Measurements from ENCODE around the gene NRG3.

Gene NRG3

GRCh38 chr10:81905161-81905560 is 30.2 kb downstream of the NRG3 start:
- Mint-ChIP-seq H3K36me3 (ENCODE audit: low read depth) (no peaks in the 10 kb centered on the region), H3K4me3 (no peak overlapping the region), H3K4me1 (ENCODE audit: low read depth) (no peaks in the 10 kb centered on the region), H3K27ac (no peak overlapping the region), H3K27me3 (no peaks in the 10 kb centered on the region), H3K9me3 (no peaks in the 10 kb centered on the region)
- no peak for DNase-seq

GRCh38 chr10:81909453-81909852 is 34.5 kb downstream of the NRG3 start:
- Mint-ChIP-seq H3K4me1 (ENCODE audit: low read depth) (no peaks in the 10 kb centered on the region), H3K9me3 (no peaks in the 10 kb centered on the region), H3K27me3 (no peaks in the 10 kb centered on the region), H3K36me3 (ENCODE audit: low read depth) (no peaks in the 10 kb centered on the region), H3K27ac (no peak overlapping the region), H3K4me3 (no peak overlapping the region)
- DNase-seq: no peak

GRCh38 chr10:81911328-81911727 is 36.3 kb downstream of the NRG3 start:
- no peaks in the 10 kb centered on the region for H3K36me3 Mint-ChIP-seq (ENCODE audit: low read depth)
- no peaks in the 10 kb centered on the region for H3K4me1 Mint-ChIP-seq (ENCODE audit: low read depth)
- H3K4me3 Mint-ChIP-seq: no peak overlapping the region
- DNase-seq: no peak
- no peak overlapping the region for H3K27ac Mint-ChIP-seq
- no peaks in the 10 kb centered on the region for H3K9me3 Mint-ChIP-seq
- H3K27me3 Mint-ChIP-seq: no peaks in the 10 kb centered on the region

GRCh38 chr10:81914736-81915503 is 39.9 kb downstream of the NRG3 start:
- Mint-ChIP-seq H3K4me3 (no peak overlapping the region), H3K36me3 (ENCODE audit: low read depth) (no peaks in the 10 kb centered on the region), H3K4me1 (ENCODE audit: low read depth) (no peaks in the 10 kb centered on the region), H3K27me3 (no peaks in the 10 kb centered on the region), H3K27ac (no peak overlapping the region), H3K9me3 (no peaks in the 10 kb centered on the region)
- DNase-seq: no peak

GRCh38 chr10:81915504-81915897 is 40.5 kb downstream of the NRG3 start:
- Mint-ChIP-seq H3K4me1 (ENCODE audit: low read depth) (no peaks in the 10 kb centered on the region), H3K27ac (no peak overlapping the region), H3K36me3 (ENCODE audit: low read depth) (no peaks in the 10 kb centered on the region), H3K4me3 (no peak overlapping the region), H3K27me3 (no peaks in the 10 kb centered on the region), H3K9me3 (peaks cover 2% of the 10 kb centered on the region)
- no peak for DNase-seq

GRCh38 chr10:81917666-81918065 is 42.7 kb downstream of the NRG3 start:
- Mint-ChIP-seq H3K4me1 (ENCODE audit: low read depth) (no peaks in the 10 kb centered on the region), H3K36me3 (ENCODE audit: low read depth) (no peaks in the 10 kb centered on the region), H3K27me3 (no peaks in the 10 kb centered on the region), H3K27ac (no peak overlapping the region), H3K9me3 (peaks cover 2% of the 10 kb centered on the region), H3K4me3 (no peak overlapping the region)
- no peak for DNase-seq

GRCh38 chr10:81918766-81919165 is 43.8 kb downstream of the NRG3 start:
- Mint-ChIP-seq H3K4me3 (no peak overlapping the region), H3K36me3 (ENCODE audit: low read depth) (no peaks in the 10 kb centered on the region), H3K27me3 (no peaks in the 10 kb centered on the region), H3K4me1 (ENCODE audit: low read depth) (no peaks in the 10 kb centered on the region), H3K27ac (no peak overlapping the region), H3K9me3 (peaks cover 2% of the 10 kb centered on the region)
- DNase-seq: no peak

- no peaks in the 10 kb centered on the region for H3K36me3 Mint-ChIP-seq (ENCODE audit: low read depth)
- H3K27me3 Mint-ChIP-seq: no peaks in the 10 kb centered on the region
- peaks cover 4% of the 10 kb centered on the region for H3K9me3 Mint-ChIP-seq
- no peak for DNase-seq
- no peaks in the 10 kb centered on the region for H3K4me1 Mint-ChIP-seq (ENCODE audit: low read depth)
- H3K27ac Mint-ChIP-seq: no peak overlapping the region
- no peak overlapping the region for H3K4me3 Mint-ChIP-seq
Observed at GRCh38 chr10:81920213-81920829, 45.3 kb downstream of the NRG3 start.

- Mint-ChIP-seq H3K9me3 (peaks cover 4% of the 10 kb centered on the region), H3K4me3 (no peak overlapping the region), H3K36me3 (ENCODE audit: low read depth) (no peaks in the 10 kb centered on the region), H3K27me3 (no peaks in the 10 kb centered on the region), H3K4me1 (ENCODE audit: low read depth) (no peaks in the 10 kb centered on the region), H3K27ac (no peak overlapping the region)
- DNase-seq: no peak
Observed at GRCh38 chr10:81928119-81928518, 53.1 kb downstream of the NRG3 start.

GRCh38 chr10:81943583-81943982 is 68.6 kb downstream of the NRG3 start:
- Mint-ChIP-seq H3K36me3 (ENCODE audit: low read depth) (no peaks in the 10 kb centered on the region), H3K9me3 (peaks cover 2% of the 10 kb centered on the region), H3K4me3 (no peak overlapping the region), H3K27ac (no peak overlapping the region), H3K27me3 (no peaks in the 10 kb centered on the region), H3K4me1 (ENCODE audit: low read depth) (no peaks in the 10 kb centered on the region)
- no peak for DNase-seq

- no peaks in the 10 kb centered on the region for H3K36me3 Mint-ChIP-seq (ENCODE audit: low read depth)
- H3K9me3 Mint-ChIP-seq: peaks cover 2% of the 10 kb centered on the region
- no peaks in the 10 kb centered on the region for H3K27me3 Mint-ChIP-seq
- no peak overlapping the region for H3K27ac Mint-ChIP-seq
- no peak overlapping the region for H3K4me3 Mint-ChIP-seq
- H3K4me1 Mint-ChIP-seq (ENCODE audit: low read depth): no peaks in the 10 kb centered on the region
- DNase-seq: no peak
Observed at GRCh38 chr10:81944609-81945008, 69.6 kb downstream of the NRG3 start.

GRCh38 chr10:81949283-81949682 is 74.3 kb downstream of the NRG3 start:
- H3K36me3 Mint-ChIP-seq (ENCODE audit: low read depth): no peaks in the 10 kb centered on the region

GRCh38 chr10:81950358-81950757 is 75.4 kb downstream of the NRG3 start:
- Mint-ChIP-seq H3K4me1 (ENCODE audit: low read depth) (no peaks in the 10 kb centered on the region), H3K4me3 (no peak overlapping the region), H3K27ac (no peak overlapping the region), H3K27me3 (no peaks in the 10 kb centered on the region), H3K36me3 (ENCODE audit: low read depth) (no peaks in the 10 kb centered on the region), H3K9me3 (peaks cover 10% of the 10 kb centered on the region)
- DNase-seq: no peak

More at GRCh38 chr10:81949283-81949682, 74.3 kb downstream of the NRG3 start:
- Mint-ChIP-seq H3K27me3 (no peaks in the 10 kb centered on the region), H3K4me3 (no peak overlapping the region), H3K4me1 (ENCODE audit: low read depth) (no peaks in the 10 kb centered on the region), H3K9me3 (peaks cover 10% of the 10 kb centered on the region), H3K27ac (no peak overlapping the region)
- DNase-seq: no peak

- no peak for DNase-seq
- H3K4me1 Mint-ChIP-seq (ENCODE audit: low read depth): no peaks in the 10 kb centered on the region
- no peaks in the 10 kb centered on the region for H3K27me3 Mint-ChIP-seq
- no peak overlapping the region for H3K27ac Mint-ChIP-seq
- H3K4me3 Mint-ChIP-seq: no peak overlapping the region
- no peaks in the 10 kb centered on the region for H3K36me3 Mint-ChIP-seq (ENCODE audit: low read depth)
- H3K9me3 Mint-ChIP-seq: peaks cover 8% of the 10 kb centered on the region
Observed at GRCh38 chr10:81953420-81953819, 78.4 kb downstream of the NRG3 start.

- Mint-ChIP-seq H3K27me3 (no peaks in the 10 kb centered on the region), H3K36me3 (ENCODE audit: low read depth) (no peaks in the 10 kb centered on the region), H3K27ac (no peak overlapping the region), H3K4me3 (no peak overlapping the region), H3K9me3 (peaks cover 3% of the 10 kb centered on the region), H3K4me1 (ENCODE audit: low read depth) (no peaks in the 10 kb centered on the region)
- DNase-seq: no peak
Observed at GRCh38 chr10:81957976-81958375, 83.0 kb downstream of the NRG3 start.
